ENCODE results near the gene BMP6.

The BMP6 gene

GRCh38 chr6:7841781-7842468, 116.0 kb downstream of the BMP6 start:
- no peak for TF ChIP-seq CTCF (conservative IDR thresholded peaks at IDR 0.05)

GRCh38 chr6:7846966-7847818, 121.3 kb downstream of the BMP6 start:
- TF ChIP-seq CTCF (conservative IDR thresholded peaks at IDR 0.05): no peak
- no peak overlapping the region for H3K27ac ChIP-seq

More at GRCh38 chr6:7841781-7842468, 116.0 kb downstream of the BMP6 start:
- H3K27ac ChIP-seq: no peak overlapping the region

- TF ChIP-seq CTCF (conservative IDR thresholded peaks at IDR 0.05): no peak
- no peak overlapping the region for H3K27ac ChIP-seq
Measured at GRCh38 chr6:7848229-7848628, 122.3 kb downstream of the BMP6 start.

GRCh38 chr6:7851780-7852179, 125.9 kb downstream of the BMP6 start:
- H3K27ac ChIP-seq: no peak overlapping the region
- no peak for TF ChIP-seq CTCF (conservative IDR thresholded peaks at IDR 0.05)

- no peak for TF ChIP-seq CTCF (conservative IDR thresholded peaks at IDR 0.05)
- no peak overlapping the region for H3K27ac ChIP-seq
Measured at GRCh38 chr6:7859591-7859990, 133.7 kb downstream of the BMP6 start.

- no peak overlapping the region for H3K27ac ChIP-seq
- TF ChIP-seq CTCF (conservative IDR thresholded peaks at IDR 0.05): no peak
Measured at GRCh38 chr6:7865781-7866180, 139.9 kb downstream of the BMP6 start.

GRCh38 chr6:7866526-7866925, 140.6 kb downstream of the BMP6 start:
- H3K27ac ChIP-seq: no peak overlapping the region
- no peak for TF ChIP-seq CTCF (conservative IDR thresholded peaks at IDR 0.05)
